NB4 (cell line): ENCODE measurements around the gene TTLL7.

Experiments
- DNase-seq: peaks from one replicate; pipeline ENCODE4 v3.0.0; 2010; ENCODE audit warnings: low read depth
- H3K4me3 ChIP-seq: one replicate; pipeline ENCODE4 v1.5.1; 2011; ENCODE audit warnings: mild to moderate bottlenecking, low read depth, low read length, moderate library complexity
- MAX ChIP-seq: IDR thresholded peaks from 2 replicates; pipeline ENCODE4 v1.6.1; 2011; ENCODE audit warnings: low read depth, low read length
- MYC ChIP-seq: IDR thresholded peaks from 2 replicates; pipeline ENCODE4 v1.6.1; 2011; ENCODE audit warnings: low read depth, low read length
- POLR2A ChIP-seq: IDR thresholded peaks from 2 replicates; pipeline ENCODE4 v1.6.1; 2011; ENCODE audit warnings: mild to moderate bottlenecking; ENCODE audit not compliant: insufficient read length; ENCODE audit errors: extremely low read depth
- TF ChIP-seq, protein P1 (sequence below): IDR thresholded peaks from one replicate; pipeline ENCODE4 v1.5.1; 2012; ENCODE audit warnings: low read depth, low read length

The TTLL7 gene

DNA sequence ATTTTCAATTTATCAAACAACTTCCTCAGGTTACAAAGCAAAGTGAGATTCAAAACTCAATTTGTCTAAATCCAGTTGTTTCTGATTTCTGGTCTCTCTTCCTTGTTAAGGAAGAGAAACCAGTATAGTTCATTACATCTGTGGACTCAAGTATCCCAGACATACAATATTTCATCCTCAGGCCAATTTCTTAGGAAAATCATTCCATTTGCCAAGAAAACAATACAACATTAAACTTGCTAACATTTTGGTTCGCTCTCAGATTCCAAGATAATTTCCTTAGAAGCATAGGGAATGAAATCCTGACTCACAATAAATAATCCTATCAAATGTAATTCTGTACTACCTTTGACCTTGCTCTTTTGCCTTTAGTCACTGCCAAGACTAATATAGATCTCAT is 11.2 kb upstream of the TTLL7 start:
- DNase-seq: no peak
- TF ChIP-seq, protein P1, sequence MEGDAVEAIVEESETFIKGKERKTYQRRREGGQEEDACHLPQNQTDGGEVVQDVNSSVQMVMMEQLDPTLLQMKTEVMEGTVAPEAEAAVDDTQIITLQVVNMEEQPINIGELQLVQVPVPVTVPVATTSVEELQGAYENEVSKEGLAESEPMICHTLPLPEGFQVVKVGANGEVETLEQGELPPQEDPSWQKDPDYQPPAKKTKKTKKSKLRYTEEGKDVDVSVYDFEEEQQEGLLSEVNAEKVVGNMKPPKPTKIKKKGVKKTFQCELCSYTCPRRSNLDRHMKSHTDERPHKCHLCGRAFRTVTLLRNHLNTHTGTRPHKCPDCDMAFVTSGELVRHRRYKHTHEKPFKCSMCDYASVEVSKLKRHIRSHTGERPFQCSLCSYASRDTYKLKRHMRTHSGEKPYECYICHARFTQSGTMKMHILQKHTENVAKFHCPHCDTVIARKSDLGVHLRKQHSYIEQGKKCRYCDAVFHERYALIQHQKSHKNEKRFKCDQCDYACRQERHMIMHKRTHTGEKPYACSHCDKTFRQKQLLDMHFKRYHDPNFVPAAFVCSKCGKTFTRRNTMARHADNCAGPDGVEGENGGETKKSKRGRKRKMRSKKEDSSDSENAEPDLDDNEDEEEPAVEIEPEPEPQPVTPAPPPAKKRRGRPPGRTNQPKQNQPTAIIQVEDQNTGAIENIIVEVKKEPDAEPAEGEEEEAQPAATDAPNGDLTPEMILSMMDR: no peak
- TF ChIP-seq MYC (no peak), MAX (no peak), POLR2A (no peak)
- no peak overlapping the region for H3K4me3 ChIP-seq

- no peak for DNase-seq
- no peak overlapping the region for H3K4me3 ChIP-seq
- TF ChIP-seq POLR2A (no peak), MAX (no peak), MYC (no peak)
- TF ChIP-seq, protein P1: no peak
Measured at GRCh38 chr1:84008631-84009030, 9.7 kb upstream of the TTLL7 start.

DNA sequence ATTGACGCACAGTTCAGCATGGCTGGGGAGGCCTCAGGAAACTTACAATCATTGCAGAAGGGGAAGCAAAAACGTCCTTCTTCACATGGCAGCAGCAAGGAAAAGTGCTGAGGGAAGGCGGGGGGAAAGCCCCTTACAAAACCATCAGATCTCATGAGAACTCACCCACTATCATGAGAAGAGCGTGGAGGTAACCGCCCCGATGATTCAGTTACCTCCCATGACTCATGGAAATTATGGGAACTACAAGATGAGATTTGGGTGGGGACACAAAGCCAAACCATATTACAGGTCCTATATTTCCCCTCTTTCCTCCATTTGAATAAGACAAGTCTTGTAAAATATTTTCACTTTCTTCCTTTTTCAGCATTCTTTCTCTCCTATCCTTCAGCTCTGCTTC is 7.7 kb upstream of the TTLL7 start:
- TF ChIP-seq MYC: no peak
- TF ChIP-seq MAX: no peak
- TF ChIP-seq, protein P1: no peak
- no peak for TF ChIP-seq POLR2A
- no peak for DNase-seq
- no peak overlapping the region for H3K4me3 ChIP-seq

- TF ChIP-seq MYC (no peak), MAX (no peak), POLR2A (no peak)
- TF ChIP-seq, protein P1: no peak
- no peak overlapping the region for H3K4me3 ChIP-seq
- DNase-seq: no peak
Measured at GRCh38 chr1:84001501-84001900, 2.6 kb upstream of the TTLL7 start.

DNA sequence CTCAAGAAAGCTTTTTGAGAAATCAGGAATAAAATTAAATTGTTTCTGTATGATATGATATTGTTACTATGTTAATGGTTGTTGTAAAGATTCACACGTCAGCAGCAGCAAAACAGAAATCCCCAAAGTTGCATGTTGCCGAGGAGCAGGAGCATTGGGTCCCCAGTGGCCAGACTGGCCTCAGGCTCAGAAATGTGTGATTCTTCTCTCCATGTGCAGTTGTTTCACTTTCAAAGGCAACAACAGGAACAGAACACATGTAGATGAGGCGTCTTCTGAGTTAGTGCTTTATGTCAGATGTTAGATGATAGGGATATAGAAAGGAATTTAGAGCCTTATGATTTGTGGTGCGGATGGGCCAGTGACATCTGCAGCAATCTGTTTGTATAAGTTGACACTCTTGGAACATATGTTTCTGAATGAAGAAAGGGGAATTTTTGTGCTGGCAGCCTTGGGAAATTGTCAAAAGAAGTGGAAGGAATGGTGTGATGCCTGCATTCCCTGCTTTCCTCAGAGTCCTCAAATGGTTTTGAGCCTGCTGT is 2.1 kb upstream of the TTLL7 start:
- no peak for DNase-seq
- TF ChIP-seq, protein P1: no peak
- TF ChIP-seq MYC (no peak), MAX (no peak), POLR2A (no peak)
- H3K4me3 ChIP-seq: no peak overlapping the region
